HL-60 (cell line): Measurements from ENCODE around the gene MRPL33.

Experiments used
- DNase-seq, 2 experiments: peaks; one replicate each; pipeline ENCODE4 v3.0.0-alpha.2; 2010 to 2020; ENCODE audit warnings: low read depth in 1 of 2, low spot score in 1 of 2
- H3K27ac ChIP-seq: fragments of 250-450 bp; sonication (Bioruptor Pico); replicated peaks from 2 replicates; pipeline ENCODE4 v1.5.1; 2020; ENCODE audit warnings: mild to moderate bottlenecking, moderate library complexity
- H3K27me3 ChIP-seq: fragments of 250-450 bp; sonication (Bioruptor Pico); 2 replicates; pipeline ENCODE4 v1.5.1; 2021; ENCODE audit warnings: mild to moderate bottlenecking, moderate library complexity; ENCODE audit not compliant: insufficient read depth, poor library complexity, severe bottlenecking
- H3K4me3 ChIP-seq: replicated peaks from 2 replicates; pipeline ENCODE4 v1.5.1; 2011; ENCODE audit warnings: mild to moderate bottlenecking, control low read depth, low read length; ENCODE audit not compliant: insufficient read depth
- GABPA ChIP-seq: IDR thresholded peaks from 2 replicates; pipeline ENCODE4 v1.6.1; 2012; ENCODE audit warnings: low read depth
- POLR2AphosphoS5 ChIP-seq: IDR thresholded peaks from 2 replicates; pipeline ENCODE4 v1.6.1; 2012; ENCODE audit warnings: low read depth
- REST ChIP-seq: IDR thresholded peaks from 2 replicates; pipeline ENCODE4 v1.6.1; 2012; ENCODE audit warnings: low read depth; ENCODE audit not compliant: insufficient replicate concordance
- SPI1 ChIP-seq: IDR thresholded peaks from 2 replicates; pipeline ENCODE4 v1.6.1; 2012; ENCODE audit warnings: low read depth, mild to moderate bottlenecking, borderline replicate concordance
- TF ChIP-seq, protein P1 (sequence below): IDR thresholded peaks from one replicate; pipeline ENCODE4 v1.5.1; 2011; ENCODE audit warnings: low read length, control low read depth, inconsistent platforms; ENCODE audit not compliant: insufficient read depth

MRPL33 gene

DNA sequence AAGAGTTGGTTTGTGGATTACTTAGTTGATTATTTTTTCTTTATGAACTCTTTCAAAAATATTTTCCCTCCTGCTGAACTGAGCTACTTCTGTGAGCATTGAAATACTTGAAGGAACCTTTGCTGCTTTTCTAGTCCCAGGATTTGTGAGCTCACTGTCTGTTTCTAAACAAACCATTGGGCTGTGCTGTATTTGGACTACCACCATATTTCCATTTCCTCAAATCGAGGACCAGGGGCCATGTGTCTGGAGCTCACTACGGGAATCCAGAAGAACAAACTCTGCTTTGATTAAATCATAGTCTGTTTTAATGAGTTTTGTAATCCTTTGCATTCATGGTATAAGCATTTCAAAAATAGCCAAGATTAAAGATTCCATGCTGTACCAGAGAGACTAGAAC is 1.3 kb downstream of the MRPL33 start:
- peak overlapping the region; percentile 90 for H3K27ac ChIP-seq
- TF ChIP-seq, protein P1, sequence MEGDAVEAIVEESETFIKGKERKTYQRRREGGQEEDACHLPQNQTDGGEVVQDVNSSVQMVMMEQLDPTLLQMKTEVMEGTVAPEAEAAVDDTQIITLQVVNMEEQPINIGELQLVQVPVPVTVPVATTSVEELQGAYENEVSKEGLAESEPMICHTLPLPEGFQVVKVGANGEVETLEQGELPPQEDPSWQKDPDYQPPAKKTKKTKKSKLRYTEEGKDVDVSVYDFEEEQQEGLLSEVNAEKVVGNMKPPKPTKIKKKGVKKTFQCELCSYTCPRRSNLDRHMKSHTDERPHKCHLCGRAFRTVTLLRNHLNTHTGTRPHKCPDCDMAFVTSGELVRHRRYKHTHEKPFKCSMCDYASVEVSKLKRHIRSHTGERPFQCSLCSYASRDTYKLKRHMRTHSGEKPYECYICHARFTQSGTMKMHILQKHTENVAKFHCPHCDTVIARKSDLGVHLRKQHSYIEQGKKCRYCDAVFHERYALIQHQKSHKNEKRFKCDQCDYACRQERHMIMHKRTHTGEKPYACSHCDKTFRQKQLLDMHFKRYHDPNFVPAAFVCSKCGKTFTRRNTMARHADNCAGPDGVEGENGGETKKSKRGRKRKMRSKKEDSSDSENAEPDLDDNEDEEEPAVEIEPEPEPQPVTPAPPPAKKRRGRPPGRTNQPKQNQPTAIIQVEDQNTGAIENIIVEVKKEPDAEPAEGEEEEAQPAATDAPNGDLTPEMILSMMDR, result no peak
- TF ChIP-seq SPI1, result peak; percentile 74; the same call in 1 of the 2 replicates
- H3K4me3 ChIP-seq, result peak overlapping the region; percentile 70
- no peak for DNase-seq
- no peaks in the 10 kb centered on the region for H3K27me3 ChIP-seq

DNA sequence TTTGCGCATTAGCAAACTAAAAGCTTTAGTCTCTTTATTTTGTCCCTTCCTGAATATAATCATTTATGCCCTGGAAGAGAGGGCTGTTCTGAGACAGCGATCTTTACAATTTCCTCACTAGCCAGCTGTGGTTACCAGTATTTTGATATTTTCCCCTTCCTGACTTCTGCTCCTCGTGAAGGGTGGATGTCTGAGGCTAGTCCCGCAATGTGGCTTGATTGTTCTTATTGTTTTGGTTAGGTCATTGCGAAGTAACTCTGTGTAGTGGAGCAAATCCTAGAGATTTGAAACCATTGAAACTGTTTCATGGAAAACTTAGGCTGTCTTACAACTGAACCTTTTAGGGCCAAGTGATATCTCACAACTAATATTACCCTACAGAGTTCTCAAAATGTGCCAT is 2.4 kb downstream of the MRPL33 start:
- TF ChIP-seq POLR2AphosphoS5 (no peak), REST (no peak), GABPA (no peak), SPI1 (no peak)
- TF ChIP-seq, protein P1, result no peak
- peak overlapping the region; percentile 90 for H3K27ac ChIP-seq
- H3K27me3 ChIP-seq, result no peaks in the 10 kb centered on the region
- peak overlapping the region; percentile 70 for H3K4me3 ChIP-seq
- peak in 1 of 2 experiments; percentile 43 for DNase-seq

DNA sequence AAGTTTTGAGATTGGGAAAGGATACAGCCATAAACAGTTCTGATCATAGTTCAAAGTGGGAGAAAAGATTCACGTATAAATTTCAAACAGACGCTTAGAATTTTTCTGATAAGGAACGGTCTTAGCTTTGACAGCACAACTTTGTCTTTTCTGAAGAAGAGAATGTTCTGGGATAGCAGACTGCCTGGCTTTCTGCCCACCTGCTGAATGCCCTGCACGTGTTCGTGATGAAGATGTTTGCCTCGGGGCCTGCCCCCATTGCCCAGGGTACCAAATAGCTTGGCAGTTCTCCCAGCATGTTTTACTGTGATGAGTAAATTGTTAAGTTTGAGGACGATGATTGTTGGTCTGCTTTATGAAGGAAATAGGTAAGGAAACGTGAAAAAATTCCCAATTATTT is 4.6 kb downstream of the MRPL33 start:
- TF ChIP-seq POLR2AphosphoS5 (no peak), SPI1 (no peak), GABPA (no peak), REST (no peak)
- TF ChIP-seq, protein P1, result no peak
- Histone ChIP-seq H3K4me3 (no peak overlapping the region), H3K27me3 (no peaks in the 10 kb centered on the region), H3K27ac (no peak overlapping the region)
- no peak for DNase-seq

GRCh38 chr2:27776696-27777095 is 5.2 kb downstream of the MRPL33 start:
- no peak for DNase-seq
- Histone ChIP-seq H3K4me3 (no peak overlapping the region), H3K27ac (no peak overlapping the region), H3K27me3 (no peaks in the 10 kb centered on the region)
- TF ChIP-seq GABPA (no peak), POLR2AphosphoS5 (no peak), REST (no peak), SPI1 (no peak)
- TF ChIP-seq, protein P1, result no peak
